Stimulated activated naive CD8-positive, alpha-beta T cell treated with anti-CD3 and anti-CD28 coated beads, Interleukin-15, amount 100 ng/mL, for 72 hours (primary cell): Measurements from ENCODE around the gene TWIST2.

Experiments
- ATAC-seq: fragments of 150-1000 bp; cut with Tn5 transposase; 2 replicates; pipeline ENCODE4 v1.10.0; 2021; ENCODE audit warnings: mild to moderate bottlenecking, moderate library complexity
- DNase-seq, 2 donors: peaks; one replicate each; pipeline ENCODE4 v3.0.0; 2021 to 2022
- H3K27ac Mint-ChIP-seq, 2 donors: one replicate each; pipeline ENCODE4 v1.8.0; 2022; ENCODE audit warnings: mild to moderate bottlenecking in 2 of 2, mixed read lengths in 2 of 2, moderate library complexity in 2 of 2
- H3K27me3 Mint-ChIP-seq: one replicate; pipeline ENCODE4 v1.8.0; 2022; ENCODE audit warnings: mixed read lengths
- H3K4me1 Mint-ChIP-seq: one replicate; pipeline ENCODE4 v1.8.0; 2022; ENCODE audit warnings: mild to moderate bottlenecking, mixed read lengths
- H3K4me3 Mint-ChIP-seq, 2 donors: one replicate each; pipeline ENCODE4 v1.8.0; 2022; ENCODE audit warnings: mild to moderate bottlenecking in 2 of 2, mixed read lengths in 2 of 2, moderate library complexity in 1 of 2
- H3K9me3 Mint-ChIP-seq, 2 donors: one replicate each; pipeline ENCODE4 v1.8.0; 2022; ENCODE audit warnings: mixed read lengths in 2 of 2

Gene TWIST2

GRCh38 chr2:238884122-238884811 is 36.4 kb downstream of the TWIST2 start:
- H3K4me1 Mint-ChIP-seq: no peaks in the 10 kb centered on the region
- ATAC-seq: no peak
- H3K27me3 Mint-ChIP-seq: peaks cover 16% of the 10 kb centered on the region
- no peak for DNase-seq
- no peak overlapping the region for H3K27ac Mint-ChIP-seq
- H3K4me3 Mint-ChIP-seq: no peak overlapping the region
- H3K9me3 Mint-ChIP-seq: no peaks in the 10 kb centered on the region

GRCh38 chr2:238884812-238885408 is 37.0 kb downstream of the TWIST2 start:
- H3K9me3 Mint-ChIP-seq: no peaks in the 10 kb centered on the region
- ATAC-seq (no peak), DNase-seq (no peak)
- H3K4me1 Mint-ChIP-seq: no peaks in the 10 kb centered on the region
- H3K27ac Mint-ChIP-seq: no peak overlapping the region
- peaks cover 16% of the 10 kb centered on the region for H3K27me3 Mint-ChIP-seq
- H3K4me3 Mint-ChIP-seq: no peak overlapping the region

DNA sequence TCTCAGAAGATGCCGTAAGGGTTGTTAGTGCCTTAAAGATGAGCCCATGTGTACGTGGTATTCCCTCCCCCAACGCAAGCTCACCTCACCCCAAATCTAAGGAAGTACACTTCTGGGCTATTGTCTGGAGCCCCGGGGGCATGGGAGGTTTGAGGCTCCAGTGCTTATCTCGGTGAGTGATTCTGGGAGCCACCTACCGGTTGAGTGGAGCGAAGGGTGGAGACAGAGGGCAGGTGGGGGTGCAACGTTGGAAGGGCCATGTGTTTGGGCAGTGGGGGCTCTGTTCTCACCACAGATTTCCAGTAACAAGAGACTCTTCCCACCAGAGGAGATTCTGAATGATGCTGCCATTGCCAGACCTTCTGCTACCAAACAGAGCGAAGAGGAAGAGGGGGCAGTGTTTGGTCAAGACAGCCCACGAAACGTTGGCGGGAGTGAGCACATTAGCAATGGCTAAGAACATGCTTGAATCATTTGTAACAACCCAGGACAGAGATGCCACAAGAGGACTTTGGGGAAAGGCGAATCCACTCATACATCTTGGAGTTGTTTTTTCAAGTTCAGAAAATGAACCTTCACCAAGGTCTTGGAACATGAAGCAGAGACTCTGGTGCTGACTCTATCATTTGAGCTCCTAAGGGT is 38.7 kb downstream of the TWIST2 start:
- Mint-ChIP-seq H3K9me3 (no peaks in the 10 kb centered on the region), H3K4me1 (no peaks in the 10 kb centered on the region), H3K27me3 (peaks cover 16% of the 10 kb centered on the region), H3K4me3 (no peak overlapping the region), H3K27ac (no peak overlapping the region)
- ATAC-seq (no peak), DNase-seq (no peak)

GRCh38 chr2:238887616-238888015 is 39.7 kb downstream of the TWIST2 start:
- peaks cover 16% of the 10 kb centered on the region for H3K27me3 Mint-ChIP-seq
- no peaks in the 10 kb centered on the region for H3K9me3 Mint-ChIP-seq
- peak overlapping the region in 1 of 2 donors; percentile 68 for H3K27ac Mint-ChIP-seq
- no peaks in the 10 kb centered on the region for H3K4me1 Mint-ChIP-seq
- DNase-seq (no peak), ATAC-seq (no peak)
- H3K4me3 Mint-ChIP-seq: no peak overlapping the region

GRCh38 chr2:238888781-238889180 is 40.9 kb downstream of the TWIST2 start:
- H3K27ac Mint-ChIP-seq: no peak overlapping the region

DNA sequence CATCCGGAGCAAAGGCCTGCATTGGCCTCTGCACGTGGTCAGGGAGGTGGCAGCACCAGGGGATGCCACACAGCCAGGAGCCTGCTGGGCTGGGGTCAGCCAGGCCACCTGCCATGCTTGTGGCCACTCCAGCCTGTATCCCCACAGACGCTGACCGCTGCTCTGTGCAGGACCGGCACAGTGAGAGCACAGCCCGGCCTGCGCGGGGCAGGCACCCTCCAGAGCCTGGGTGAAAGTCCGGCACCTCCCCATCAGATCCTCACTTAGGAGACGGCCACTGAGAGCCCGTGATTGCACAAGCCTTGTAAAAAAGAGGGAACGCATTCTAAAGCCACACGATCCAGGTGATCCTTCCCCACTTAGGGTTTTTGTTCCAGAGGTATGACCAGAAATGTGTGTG is 42.2 kb downstream of the TWIST2 start:
- Mint-ChIP-seq H3K27ac (no peak overlapping the region), H3K27me3 (peaks cover 13% of the 10 kb centered on the region), H3K4me1 (no peaks in the 10 kb centered on the region), H3K4me3 (no peak overlapping the region), H3K9me3 (no peaks in the 10 kb centered on the region)
- no peak for DNase-seq
- ATAC-seq: no peak

More at GRCh38 chr2:238888781-238889180, 40.9 kb downstream of the TWIST2 start:
- peaks cover 11% of the 10 kb centered on the region for H3K27me3 Mint-ChIP-seq
- no peaks in the 10 kb centered on the region for H3K9me3 Mint-ChIP-seq
- H3K4me1 Mint-ChIP-seq: no peaks in the 10 kb centered on the region
- DNase-seq (no peak), ATAC-seq (no peak)
- H3K4me3 Mint-ChIP-seq: no peak overlapping the region

DNA sequence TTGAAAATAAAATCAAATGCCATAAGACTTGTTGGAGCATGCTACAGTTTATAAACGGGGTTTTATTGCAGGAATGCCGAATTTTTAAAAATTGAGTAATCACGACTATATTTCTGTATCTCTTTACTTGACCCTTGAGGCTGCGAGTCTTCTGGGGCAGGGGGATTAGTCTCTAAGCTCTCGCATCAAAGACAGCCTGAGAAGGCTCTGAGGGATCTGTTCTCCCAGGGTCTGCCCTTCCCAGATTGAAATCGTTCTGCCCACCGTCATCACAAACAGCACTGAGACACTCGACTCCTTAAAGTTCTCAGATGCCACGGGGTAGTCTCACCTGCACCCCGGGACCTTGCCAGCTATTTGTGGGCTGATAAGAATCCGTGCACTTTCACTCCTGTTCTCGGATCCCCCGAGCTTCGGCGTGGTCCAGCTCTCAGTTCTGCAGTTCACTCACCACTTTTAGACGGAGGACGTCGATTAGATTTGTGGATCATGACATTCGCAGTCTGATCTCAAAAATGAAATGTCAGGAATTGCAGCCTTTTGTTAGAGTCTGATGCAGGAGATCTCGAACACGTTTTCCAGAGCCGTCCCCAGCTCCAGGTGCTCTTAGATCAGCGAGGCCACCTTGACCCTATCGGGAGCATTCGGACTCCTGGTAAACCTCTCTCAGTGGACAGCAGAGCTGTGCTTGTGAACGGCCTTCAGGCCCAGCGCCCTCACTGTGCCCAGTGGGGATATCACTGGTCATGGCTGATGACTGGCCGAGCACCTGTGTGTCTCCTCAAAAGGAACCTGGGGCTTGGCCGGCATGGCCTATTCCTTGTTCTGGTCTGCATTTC is 43.0 kb downstream of the TWIST2 start:
- ATAC-seq (no peak), DNase-seq (no peak)
- Mint-ChIP-seq H3K9me3 (no peaks in the 10 kb centered on the region), H3K27me3 (peaks cover 15% of the 10 kb centered on the region), H3K27ac (no peak overlapping the region), H3K4me1 (no peaks in the 10 kb centered on the region), H3K4me3 (no peak overlapping the region)

DNA sequence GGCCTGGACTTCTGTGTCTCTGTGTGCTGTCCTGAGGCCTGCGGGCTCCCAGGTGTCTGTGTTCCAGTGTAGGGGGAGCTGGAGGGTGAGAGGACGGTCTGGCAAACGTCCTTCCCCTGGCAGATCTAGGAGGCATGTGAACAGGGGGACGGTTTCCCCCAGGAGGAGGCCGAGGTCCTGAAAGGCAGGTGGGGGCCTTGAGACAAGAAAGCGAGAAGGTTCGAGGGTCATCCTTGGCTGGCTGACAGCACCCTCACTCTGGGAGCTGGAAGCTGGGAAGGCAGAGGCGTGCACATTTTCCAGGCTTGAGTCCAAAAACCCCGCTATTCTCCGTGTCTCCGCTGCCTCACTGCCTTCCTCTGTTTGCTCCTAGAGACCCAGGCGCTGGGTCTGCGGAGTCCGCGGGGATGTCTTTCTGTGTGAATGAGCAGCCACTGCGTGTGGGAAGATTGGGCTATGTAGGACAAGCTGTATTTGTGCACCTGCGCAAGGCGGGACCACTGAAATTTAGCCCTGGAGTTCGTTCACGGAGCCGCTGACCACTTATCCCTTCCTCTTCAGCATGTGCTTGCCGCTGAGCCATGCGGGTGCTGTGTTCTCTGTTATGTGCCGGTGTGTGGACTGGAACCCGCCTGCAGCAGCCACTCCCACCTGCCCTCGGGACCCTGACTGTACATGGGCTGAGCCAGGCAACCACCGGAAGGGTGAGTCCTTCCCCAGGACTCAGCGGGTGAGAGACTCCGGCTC is 43.7 kb downstream of the TWIST2 start:
- H3K9me3 Mint-ChIP-seq: no peaks in the 10 kb centered on the region
- H3K4me3 Mint-ChIP-seq: no peak overlapping the region
- no peak for ATAC-seq

DNA sequence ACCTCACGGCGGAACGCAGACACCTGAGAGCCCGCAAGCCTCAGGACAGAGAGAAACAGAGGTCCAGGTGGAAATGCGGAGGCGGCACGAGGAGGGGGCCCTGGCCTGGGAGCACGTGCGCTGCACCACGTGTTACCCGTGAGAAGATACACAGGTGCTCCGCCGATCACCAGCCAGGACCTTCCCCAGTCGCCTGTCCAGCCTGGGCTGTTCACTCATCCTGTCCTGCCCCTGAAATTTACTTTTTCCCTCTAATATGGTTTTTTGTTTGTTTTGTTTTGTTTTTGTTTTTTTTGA is 44.3 kb downstream of the TWIST2 start:
- no peak for DNase-seq
- Mint-ChIP-seq H3K27me3 (peaks cover 28% of the 10 kb centered on the region), H3K27ac (peak overlapping the region in 1 of 2 donors; percentile 80), H3K9me3 (no peaks in the 10 kb centered on the region), H3K4me3 (no peak overlapping the region), H3K4me1 (no peaks in the 10 kb centered on the region)
- no peak for ATAC-seq

More for the DNA sequence above, 43.7 kb downstream of the TWIST2 start:
- peaks cover 23% of the 10 kb centered on the region for H3K27me3 Mint-ChIP-seq
- no peaks in the 10 kb centered on the region for H3K4me1 Mint-ChIP-seq
- no peak overlapping the region for H3K27ac Mint-ChIP-seq
- no peak for DNase-seq

GRCh38 chr2:238892796-238893195 is 44.9 kb downstream of the TWIST2 start:
- Mint-ChIP-seq H3K9me3 (no peaks in the 10 kb centered on the region), H3K27me3 (peaks cover 31% of the 10 kb centered on the region), H3K4me1 (no peaks in the 10 kb centered on the region), H3K27ac (no peak overlapping the region), H3K4me3 (no peak overlapping the region)
- no peak for DNase-seq
- no peak for ATAC-seq

- Mint-ChIP-seq H3K4me3 (no peak overlapping the region), H3K27ac (no peak overlapping the region), H3K4me1 (no peaks in the 10 kb centered on the region), H3K27me3 (peaks cover 31% of the 10 kb centered on the region), H3K9me3 (no peaks in the 10 kb centered on the region)
- no peak for DNase-seq
- no peak for ATAC-seq
Measured at GRCh38 chr2:238893349-238894000, 45.6 kb downstream of the TWIST2 start.

- DNase-seq: no peak
- ATAC-seq: no peak
- Mint-ChIP-seq H3K27me3 (peaks cover 31% of the 10 kb centered on the region), H3K4me3 (no peak overlapping the region), H3K4me1 (no peaks in the 10 kb centered on the region), H3K27ac (no peak overlapping the region), H3K9me3 (no peaks in the 10 kb centered on the region)
Measured at GRCh38 chr2:238894226-238894949, 46.5 kb downstream of the TWIST2 start.

- no peaks in the 10 kb centered on the region for H3K9me3 Mint-ChIP-seq
- H3K27me3 Mint-ChIP-seq: peaks cover 31% of the 10 kb centered on the region
- DNase-seq: no peak
- H3K4me1 Mint-ChIP-seq: no peaks in the 10 kb centered on the region
- no peak overlapping the region for H3K4me3 Mint-ChIP-seq
- ATAC-seq: no peak
- no peak overlapping the region for H3K27ac Mint-ChIP-seq
Measured at GRCh38 chr2:238894950-238895298, 47.0 kb downstream of the TWIST2 start.

DNA sequence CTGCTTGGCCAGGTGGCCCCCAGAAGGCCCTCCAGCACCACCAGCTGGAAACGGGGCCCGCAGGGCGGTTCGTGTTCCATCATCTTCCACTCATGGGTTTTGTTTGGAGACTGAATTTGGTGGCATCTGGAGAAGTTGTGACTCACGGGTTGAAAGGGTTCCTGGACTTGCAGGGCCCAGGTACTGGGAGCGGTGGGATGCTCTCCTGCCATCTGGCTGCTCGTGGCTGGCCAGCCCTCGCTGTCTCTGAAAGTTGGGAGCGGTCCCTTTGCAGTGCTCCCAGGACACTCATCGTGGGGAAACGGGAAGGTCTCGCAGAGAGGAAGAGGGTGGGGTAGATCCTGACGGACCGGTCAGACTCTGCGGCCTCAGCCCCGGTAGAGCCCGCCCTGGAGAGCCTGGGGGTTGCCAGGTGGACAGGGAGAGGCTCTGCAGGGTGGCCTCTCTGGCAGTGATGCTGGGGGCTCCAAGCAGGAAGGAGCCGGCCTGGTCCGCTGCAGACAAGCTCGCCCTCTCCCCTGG is 47.5 kb downstream of the TWIST2 start:
- H3K4me1 Mint-ChIP-seq: no peaks in the 10 kb centered on the region
- H3K4me3 Mint-ChIP-seq: no peak overlapping the region
- H3K27ac Mint-ChIP-seq: no peak overlapping the region
- ATAC-seq (no peak), DNase-seq (no peak)
- H3K27me3 Mint-ChIP-seq: peaks cover 31% of the 10 kb centered on the region
- H3K9me3 Mint-ChIP-seq: no peaks in the 10 kb centered on the region
